GM19025 (cell line): ENCODE measurements around the gene AKAP12.
"Not testable (repeated sequence)": the region's sequence is repeated elsewhere in the genome, so short reads cannot be mapped to it uniquely, and the experiment has no call there.

Experiments used
- ATAC-seq: cut with Tn5 transposase; IDR thresholded peaks from one replicate; pipeline ENCODE4 v1.9.1; 2021; ENCODE audit warnings: mild to moderate bottlenecking, low read depth, moderate library complexity; ENCODE audit not compliant: unreplicated experiment

Gene AKAP12

DNA sequence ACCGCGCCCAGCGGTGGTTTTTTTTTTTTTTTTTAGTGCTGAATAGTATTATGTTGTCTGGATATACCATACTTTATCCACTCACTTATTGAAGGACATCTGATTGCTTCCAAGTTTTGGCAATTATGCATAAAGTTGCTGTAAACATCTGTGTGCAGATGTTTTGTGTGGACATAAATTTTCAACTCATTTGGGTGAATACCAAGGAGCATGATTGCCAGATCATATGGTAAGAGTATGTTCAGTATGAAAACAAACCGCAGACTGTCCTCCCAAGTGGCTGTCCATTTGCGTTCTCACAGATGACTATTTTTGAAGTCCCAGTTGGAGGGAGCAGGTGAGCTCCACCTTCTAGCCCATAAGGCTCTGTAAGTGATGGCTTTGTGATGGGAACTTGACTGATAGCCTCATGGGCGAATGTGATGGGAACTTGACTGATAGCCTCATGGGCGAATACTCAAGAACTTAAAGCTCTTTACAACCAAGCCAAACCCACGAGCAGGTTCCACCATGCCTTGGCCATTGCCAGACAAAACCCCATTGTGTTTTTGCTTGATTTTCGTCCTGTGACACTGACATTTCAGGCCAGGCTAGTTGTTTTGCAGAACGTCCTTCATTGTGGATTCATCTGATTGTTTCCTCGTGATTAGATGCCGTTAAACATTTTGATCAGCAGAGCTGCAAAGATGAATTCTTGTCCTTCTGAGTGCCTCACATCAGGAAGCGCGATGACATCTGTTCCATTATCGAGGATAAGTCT is 100.6 kb downstream of the AKAP12 start:
- no peak for ATAC-seq

DNA sequence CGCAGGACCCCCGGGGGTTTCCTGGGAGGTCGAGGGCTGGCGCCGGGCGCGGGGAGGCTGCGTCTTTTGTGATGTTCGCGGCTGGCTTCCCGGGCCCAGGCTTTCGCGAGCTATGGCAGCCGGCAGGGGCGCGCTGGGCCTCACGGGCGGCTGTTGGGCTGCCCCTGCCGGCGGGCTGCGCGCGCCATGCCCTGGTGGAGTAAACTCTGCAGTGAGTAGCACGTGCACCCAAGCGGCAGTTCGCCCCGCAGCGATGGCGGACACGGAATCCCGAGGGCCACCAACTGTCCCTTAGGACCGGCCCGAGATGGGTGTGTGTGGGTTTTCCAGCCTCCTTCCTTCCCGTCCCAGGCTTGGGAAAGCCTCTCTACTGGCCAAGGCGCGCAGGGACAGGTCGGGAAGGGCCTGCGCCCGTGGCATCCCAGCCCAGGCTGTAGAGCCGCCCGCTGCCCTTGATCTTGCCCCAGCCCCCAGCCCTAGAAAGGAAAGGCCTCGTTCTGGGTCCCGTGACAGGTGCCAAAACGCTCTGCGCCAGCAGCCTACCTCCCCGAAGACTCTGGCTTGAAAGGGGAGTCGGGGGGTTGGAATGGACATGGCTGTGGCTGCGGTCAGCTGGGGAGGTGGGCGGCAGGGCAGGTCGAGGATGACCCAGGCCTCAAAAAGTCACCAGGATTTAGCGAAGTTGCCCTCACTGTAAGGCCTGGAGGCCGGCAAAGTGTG is 101.9 kb downstream of the AKAP12 start:
- no peak for ATAC-seq

DNA sequence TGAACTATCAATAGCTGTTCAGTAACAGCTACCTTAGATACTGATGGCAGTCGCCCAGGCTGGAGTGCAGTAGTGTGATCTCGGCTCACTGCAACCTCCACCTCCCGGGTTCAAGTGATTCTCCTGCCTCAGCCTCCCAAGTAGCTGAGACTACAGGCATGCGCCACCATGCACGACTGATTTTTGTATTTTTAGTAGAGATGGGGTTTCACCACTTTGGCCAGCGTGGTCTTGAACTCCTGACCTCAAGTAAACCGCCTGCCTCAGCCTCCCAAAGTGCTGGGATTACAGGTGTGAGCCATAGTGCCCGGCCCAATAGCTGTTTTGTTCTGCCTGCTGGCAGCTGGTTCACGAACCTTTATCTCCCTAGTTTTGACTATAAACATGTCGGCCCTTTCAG is 103.0 kb downstream of the AKAP12 start:
- ATAC-seq = not testable (repeated sequence)

DNA sequence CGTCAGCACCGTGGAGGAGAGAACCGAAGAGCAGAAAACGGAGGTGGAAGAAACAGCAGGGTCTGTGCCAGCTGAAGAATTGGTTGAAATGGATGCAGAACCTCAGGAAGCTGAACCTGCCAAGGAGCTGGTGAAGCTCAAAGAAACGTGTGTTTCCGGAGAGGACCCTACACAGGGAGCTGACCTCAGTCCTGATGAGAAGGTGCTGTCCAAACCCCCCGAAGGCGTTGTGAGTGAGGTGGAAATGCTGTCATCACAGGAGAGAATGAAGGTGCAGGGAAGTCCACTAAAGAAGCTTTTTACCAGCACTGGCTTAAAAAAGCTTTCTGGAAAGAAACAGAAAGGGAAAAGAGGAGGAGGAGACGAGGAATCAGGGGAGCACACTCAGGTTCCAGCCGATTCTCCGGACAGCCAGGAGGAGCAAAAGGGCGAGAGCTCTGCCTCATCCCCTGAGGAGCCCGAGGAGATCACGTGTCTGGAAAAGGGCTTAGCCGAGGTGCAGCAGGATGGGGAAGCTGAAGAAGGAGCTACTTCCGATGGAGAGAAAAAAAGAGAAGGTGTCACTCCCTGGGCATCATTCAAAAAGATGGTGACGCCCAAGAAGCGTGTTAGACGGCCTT is 110.0 kb downstream of the AKAP12 start:
- ATAC-seq = no peak

DNA sequence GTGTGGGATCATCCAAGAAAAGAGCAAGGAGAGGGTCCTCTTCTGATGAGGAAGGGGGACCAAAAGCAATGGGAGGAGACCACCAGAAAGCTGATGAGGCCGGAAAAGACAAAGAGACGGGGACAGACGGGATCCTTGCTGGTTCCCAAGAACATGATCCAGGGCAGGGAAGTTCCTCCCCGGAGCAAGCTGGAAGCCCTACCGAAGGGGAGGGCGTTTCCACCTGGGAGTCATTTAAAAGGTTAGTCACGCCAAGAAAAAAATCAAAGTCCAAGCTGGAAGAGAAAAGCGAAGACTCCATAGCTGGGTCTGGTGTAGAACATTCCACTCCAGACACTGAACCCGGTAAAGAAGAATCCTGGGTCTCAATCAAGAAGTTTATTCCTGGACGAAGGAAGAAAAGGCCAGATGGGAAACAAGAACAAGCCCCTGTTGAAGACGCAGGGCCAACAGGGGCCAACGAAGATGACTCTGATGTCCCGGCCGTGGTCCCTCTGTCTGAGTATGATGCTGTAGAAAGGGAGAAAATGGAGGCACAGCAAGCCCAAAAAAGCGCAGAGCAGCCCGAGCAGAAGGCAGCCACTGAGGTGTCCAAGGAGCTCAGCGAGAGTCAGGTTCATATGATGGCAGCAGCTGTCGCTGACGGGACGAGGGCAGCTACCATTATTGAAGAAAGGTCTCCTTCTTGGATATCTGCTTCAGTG is 110.8 kb downstream of the AKAP12 start:
- no peak for ATAC-seq

DNA sequence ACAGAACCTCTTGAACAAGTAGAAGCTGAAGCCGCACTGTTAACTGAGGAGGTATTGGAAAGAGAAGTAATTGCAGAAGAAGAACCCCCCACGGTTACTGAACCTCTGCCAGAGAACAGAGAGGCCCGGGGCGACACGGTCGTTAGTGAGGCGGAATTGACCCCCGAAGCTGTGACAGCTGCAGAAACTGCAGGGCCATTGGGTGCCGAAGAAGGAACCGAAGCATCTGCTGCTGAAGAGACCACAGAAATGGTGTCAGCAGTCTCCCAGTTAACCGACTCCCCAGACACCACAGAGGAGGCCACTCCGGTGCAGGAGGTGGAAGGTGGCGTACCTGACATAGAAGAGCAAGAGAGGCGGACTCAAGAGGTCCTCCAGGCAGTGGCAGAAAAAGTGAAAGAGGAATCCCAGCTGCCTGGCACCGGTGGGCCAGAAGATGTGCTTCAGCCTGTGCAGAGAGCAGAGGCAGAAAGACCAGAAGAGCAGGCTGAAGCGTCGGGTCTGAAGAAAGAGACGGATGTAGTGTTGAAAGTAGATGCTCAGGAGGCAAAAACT is 111.5 kb downstream of the AKAP12 start:
- no peak for ATAC-seq

DNA sequence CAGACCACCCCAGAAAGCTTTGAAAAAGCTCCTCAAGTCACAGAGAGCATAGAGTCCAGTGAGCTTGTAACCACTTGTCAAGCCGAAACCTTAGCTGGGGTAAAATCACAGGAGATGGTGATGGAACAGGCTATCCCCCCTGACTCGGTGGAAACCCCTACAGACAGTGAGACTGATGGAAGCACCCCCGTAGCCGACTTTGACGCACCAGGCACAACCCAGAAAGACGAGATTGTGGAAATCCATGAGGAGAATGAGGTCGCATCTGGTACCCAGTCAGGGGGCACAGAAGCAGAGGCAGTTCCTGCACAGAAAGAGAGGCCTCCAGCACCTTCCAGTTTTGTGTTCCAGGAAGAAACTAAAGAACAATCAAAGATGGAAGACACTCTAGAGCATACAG is 112.0 kb downstream of the AKAP12 start:
- ATAC-seq = no peak

DNA sequence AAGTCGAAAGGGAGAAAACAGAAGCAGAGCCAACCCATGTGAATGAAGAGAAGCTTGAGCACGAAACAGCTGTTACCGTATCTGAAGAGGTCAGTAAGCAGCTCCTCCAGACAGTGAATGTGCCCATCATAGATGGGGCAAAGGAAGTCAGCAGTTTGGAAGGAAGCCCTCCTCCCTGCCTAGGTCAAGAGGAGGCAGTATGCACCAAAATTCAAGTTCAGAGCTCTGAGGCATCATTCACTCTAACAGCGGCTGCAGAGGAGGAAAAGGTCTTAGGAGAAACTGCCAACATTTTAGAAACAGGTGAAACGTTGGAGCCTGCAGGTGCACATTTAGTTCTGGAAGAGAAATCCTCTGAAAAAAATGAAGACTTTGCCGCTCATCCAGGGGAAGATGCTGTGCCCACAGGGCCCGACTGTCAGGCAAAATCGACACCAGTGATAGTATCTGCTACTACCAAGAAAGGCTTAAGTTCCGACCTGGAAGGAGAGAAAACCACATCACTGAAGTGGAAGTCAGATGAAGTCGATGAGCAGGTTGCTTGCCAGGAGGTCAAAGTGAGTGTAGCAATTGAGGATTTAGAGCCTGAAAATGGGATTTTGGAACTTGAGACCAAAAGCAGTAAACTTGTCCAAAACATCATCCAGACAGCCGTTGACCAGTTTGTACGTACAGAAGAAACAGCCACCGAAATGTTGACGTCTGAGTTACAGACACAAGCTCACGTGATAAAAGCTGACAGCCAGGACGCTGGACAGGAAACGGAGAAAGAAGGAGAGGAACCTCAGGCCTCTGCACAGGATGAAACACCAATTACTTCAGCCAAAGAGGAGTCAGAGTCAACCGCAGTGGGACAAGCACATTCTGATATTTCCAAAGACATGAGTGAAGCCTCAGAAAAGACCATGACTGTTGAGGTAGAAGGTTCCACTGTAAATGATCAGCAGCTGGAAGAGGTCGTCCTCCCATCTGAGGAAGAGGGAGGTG is 112.9 kb downstream of the AKAP12 start:
- no peak for ATAC-seq

DNA sequence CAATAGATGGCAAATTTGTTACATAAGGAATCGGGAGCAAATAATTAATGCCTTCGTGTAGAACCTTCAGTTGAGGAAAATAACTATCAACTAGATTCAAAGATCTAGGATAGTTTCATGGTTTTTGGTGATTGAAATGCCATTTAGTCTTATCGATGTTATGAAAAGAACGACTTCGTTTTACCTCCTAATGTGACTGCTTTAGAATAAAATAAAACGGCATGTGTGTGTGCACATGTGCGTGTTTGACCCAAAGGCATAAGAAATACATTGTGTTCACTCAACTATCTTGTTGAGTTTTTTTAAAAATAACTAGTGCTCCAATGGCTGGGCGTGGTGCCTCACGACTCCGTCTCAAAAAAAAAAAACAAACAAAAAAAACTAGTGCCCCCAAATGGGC is 114.0 kb downstream of the AKAP12 start:
- ATAC-seq = no peak

DNA sequence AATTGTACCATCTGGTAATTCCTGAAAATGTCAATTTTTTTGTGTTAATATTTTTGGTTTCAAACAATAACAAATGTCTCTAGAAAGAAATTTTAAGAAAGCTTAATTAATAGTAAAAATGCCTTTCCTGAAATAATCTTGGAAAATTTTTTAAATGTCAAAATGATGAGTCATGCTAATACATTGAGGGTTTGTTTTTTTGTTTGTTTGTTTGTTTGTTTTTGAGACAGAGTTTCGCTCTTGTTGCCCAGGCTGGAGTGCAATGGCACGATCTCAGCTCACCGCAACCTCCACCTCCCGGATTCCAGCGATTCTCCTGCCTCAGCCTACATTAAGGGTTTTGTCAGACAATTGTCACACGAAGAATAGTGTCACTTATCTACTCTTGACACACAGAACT is 117.2 kb downstream of the AKAP12 start:
- ATAC-seq = not testable (repeated sequence)

DNA sequence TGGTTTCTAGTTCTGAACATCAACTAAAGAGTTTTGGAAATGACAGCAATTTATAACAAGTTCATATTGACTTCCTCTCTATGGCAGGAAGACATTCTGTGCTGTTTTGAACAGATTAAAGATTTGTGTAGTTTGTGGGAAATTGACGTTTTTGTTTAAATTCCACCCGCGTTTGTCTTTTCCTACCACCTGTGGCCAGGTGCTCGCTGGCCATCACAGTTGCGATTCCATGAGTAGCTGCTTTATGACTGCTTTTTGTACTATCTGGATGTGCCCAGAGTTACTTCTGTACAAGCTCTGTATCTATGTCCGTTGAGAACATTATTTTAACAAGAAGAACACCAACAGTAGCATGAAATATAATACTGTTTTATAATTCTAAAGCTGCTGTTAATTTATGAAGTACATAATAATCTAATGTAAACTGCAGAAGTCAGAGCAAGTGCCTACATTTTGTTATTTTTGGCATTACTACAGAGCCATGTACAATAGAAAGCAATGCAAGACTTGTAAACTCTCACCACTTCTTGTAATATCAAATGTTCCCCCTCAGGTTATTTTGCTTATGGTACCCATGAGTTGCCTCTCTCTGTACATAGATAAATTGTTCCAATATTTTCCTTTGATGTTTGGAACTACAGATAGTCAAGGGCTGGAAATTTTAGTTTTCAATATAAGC is 118.1 kb downstream of the AKAP12 start:
- ATAC-seq = no peak

DNA sequence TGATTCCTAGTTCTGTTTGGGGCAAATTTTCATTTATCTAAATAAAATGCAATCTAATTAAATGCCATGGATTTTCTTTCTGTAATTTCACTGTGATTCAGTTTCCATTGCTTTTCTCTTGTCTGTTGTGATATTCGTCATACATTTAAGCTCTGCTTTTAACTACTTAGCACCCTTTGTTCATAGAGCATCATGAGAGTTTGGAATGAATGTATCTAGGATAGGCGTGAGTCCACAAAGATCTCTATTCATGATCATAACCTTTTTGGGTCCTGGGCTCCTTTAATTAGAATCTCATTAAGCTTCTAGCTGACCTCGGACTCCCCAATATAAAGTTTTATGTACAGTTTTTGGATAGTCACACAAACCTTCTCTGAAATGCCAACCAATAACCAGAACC is 118.7 kb downstream of the AKAP12 start:
- no peak for ATAC-seq

DNA sequence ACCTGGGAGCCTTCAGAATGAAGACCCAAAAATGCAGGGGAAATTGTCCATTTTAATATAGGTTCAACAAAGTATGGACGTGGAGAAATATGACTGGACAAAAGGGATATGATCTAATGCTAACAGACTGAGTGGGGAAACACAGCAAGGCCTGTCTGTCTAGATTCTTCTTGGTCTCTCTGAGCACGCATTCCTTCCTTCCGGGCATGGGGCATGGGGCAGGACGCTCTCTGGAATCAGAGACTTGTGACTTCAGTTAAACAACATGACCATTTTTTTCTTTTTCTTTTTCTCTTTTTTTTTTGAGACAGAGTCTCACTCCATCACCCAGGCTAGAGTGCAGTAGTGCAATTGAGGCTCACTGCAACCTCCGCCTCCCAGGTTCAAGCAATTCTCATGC is 119.7 kb downstream of the AKAP12 start:
- ATAC-seq = no peak

DNA sequence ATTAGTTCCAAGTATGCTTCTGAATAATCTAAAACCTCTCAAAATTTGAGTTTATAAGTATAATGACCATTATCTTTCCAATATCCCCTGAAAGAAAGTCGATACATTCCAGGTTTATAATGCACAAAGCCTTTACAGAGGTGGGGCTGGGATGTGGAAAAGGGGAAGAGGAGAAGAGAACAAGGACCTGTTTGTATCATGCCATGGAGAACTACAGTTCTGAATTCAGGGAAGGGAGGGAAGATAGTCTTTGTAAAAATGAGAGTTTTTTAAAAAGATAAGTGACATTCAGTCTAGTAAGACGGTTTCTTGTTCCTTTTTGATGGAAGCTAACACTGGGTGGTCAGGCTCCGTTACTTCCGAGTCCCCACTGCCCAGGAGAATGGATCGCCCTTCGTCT is 125.5 kb downstream of the AKAP12 start:
- no peak for ATAC-seq

DNA sequence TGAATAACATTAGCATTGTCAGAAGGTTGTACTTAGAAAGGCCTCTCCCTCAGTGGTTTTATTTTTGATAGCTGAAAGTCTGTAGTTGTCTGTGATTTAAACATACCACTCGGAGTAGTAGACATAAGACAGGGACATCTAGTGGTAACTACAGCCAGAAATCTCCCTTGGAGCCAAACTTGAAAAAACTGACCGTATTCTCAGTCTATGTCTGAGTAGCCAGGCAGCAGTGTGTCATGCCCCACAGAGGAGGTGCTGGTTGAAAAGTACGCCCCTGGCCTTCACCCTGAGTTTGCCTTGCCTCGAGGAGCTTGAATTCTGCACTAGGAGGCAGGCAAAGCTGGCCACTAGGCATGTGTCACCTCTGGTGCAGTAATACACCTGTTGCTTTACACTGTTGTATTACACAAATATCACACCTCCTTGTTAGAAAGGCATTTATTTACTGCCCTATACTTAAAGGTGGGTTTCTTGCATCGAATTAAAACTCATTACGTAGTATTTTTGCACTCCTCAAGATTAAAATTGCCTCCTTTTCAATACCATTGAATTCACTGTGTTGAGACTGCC is 130.8 kb downstream of the AKAP12 start:
- no peak for ATAC-seq

DNA sequence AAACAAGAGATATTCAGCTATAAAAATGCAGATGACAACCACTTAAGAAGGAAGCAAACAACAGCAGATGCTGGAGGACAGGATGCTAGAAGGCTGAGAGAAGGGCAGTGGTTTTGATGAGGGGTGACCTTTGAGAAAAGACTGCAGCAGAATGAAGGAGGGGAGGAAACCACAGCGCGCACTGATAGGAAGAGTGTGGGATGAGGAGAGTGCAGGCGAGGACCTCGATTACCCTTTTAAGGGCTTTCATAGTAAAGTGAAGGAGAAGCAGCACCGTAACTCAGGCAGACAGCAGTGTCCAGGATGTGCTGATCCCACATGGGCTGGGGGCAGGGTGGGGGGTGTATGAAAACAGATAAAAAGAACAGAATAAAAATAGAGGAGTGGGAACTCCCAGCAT is 132.4 kb downstream of the AKAP12 start:
- ATAC-seq = no peak

DNA sequence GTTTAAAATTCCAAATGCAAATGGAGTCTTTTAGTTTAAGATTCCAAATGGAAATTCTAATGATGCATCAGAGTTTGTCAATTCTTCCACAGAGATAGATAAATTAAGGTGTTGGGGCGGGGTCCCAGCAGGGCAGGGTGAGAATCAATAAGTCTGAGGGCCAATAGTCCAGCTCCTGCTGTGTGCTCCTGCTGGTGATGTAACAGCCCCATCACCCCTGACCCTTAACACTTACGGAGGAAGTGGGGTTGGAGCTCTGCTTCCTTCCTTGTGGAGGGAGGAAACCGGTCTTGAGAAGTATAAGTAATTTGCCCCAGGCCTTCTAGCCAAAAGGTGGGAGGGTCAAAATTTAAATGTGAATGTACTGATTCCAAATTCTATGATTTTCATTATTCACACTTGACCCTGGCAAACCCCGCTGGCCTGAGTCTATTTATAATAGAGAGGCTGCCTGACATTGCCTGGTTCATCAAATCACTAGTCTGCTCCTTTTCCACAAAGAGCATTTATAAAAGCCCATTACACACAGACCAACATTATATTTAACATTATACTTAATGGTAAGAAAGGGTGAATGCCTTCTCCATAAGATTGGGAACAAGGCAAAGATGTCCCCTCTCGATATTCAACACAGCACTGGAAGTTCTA is 134.4 kb downstream of the AKAP12 start:
- no peak for ATAC-seq

DNA sequence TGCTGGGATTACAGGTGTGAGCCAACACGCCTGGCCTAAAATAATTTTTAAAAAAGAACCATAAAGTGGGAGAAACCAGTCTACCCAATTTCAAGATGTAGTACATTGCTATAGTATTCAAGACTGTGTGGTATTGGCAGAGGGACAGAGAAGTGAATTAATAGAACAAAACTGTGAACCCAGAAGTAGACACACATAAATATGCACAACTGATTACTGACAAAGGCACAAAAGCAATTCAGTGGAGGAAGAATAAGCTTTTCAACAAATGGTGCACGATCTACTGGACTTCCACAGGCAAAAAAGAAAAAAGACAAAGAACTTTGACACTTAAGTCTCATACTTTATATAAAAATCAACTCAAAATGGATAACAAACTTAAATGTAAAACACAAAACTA is 136.1 kb downstream of the AKAP12 start:
- no peak for ATAC-seq
